GM21737 (cell line): ENCODE results near the gene LRRC45.

Source experiments
- ATAC-seq: cut with Tn5 transposase; IDR thresholded peaks from one replicate; pipeline ENCODE4 v1.9.1; 2021; ENCODE audit warnings: mild to moderate bottlenecking, moderate library complexity; ENCODE audit not compliant: unreplicated experiment

The LRRC45 gene

DNA sequence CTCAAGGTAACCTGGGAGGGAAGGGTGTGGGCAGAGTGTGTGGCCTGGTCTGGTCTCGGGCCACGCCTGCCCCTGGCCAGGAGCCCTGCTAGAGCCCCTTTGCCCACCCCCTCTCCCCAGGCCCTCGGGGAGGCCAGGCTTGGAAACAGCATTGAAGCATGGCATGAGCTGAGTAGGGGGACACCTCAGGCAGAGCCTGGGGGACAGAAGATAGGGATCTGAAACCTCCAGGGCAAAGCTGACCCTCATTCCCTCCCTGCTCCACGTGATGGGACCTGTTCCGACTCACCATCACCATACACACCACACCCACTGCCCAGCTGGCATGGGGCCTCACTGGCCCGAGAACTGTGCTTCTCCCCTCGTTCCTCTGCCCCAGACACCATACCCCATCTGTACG, 26.0 kb downstream of the LRRC45 start:
- ATAC-seq, result no peak

DNA sequence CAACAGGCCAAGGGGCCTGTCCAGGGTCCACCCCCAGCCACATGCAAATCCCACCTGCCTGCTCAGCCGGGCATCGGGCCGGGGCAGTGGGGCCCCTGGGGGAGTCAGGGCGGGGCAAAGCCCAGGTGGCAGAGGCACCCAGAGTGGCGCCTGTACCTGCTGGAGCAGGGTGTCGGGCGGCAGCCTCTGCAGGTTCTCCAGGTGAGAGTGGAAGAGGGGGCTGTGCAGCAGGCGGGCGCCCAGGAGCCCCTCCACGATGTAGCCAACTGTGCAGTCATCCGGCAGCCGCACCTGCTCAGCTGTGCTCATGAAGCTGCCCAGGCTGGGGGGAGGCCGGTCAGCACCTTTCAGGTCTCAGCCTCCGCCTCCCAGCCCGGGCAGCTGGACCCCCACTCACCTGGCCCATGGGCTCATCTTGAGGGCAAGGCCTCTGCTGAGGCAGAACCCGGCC, 26.4 kb downstream of the LRRC45 start:
- ATAC-seq, result no peak

DNA sequence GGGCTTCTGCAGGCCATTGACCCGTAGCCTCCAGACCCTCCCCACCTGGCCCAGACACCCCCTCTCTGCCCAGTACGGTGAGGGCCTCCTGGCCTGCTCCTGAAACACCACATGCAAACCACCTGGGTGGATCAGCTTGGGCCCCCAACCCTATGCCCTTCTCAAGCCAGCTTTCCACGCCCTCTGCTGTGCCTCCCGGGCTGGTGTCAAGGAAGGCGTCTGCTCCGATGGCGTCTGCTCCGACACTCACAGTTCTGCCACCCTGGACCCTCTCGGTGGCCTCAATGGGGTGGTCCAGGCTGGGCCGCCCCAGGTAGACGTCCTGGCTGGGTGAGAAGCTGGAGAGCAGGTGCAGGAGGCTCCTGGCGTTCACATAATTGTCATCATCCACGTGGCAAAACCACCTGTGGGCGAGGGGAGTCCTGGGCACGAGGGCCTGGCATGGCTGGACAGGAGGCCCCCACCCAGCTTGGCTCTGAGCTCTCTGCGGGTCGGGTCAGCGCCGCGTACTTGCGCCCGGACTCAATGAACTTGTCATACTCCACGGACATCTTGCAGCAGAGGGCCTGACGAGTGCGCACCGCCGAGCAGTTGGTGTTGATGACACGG, 27.2 kb downstream of the LRRC45 start:
- ATAC-seq, result no peak

DNA sequence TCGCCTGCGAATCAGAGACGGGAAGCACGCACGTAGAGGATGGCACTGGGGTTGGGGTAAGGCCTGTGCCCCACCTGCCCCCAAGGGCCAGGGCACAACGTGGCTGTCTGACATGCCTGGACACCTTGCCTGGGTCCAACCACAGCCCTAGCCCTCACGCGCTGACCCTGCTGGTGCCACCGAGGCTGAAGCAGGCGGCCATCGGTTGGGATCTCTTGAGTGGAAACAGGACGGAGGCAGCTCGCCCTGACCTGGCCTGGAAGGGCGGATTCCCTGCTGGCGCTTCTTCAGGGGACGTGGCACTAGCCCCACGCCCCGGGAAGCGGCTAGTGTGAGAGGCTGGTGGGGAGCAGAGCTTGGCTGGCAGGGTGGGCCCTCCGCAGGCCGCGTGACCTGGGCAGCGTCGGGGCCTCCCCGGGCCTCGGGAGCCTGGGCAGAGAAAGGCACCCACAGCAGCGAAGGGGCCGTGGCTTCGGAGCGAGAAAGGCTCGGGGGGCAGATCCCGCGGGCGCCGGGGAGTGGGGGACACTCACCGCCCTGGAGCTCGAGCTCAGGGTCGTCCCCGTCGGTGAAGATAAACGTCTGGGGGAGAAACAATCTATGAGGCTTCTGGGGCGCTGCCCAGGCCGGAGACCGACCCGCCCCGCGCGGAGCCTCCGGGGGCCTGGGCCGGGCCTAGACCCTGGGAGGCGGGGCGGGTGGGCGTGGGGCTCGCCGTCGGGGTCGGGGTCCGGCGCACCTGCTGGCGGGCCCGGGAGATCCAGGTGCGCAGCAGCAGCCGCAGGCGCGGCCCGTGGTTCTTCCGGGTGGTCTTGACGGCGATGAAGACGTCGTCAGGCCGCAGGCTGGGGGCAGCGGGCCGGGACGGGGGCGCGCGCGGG, 27.9 kb downstream of the LRRC45 start:
- ATAC-seq, result no peak

- ATAC-seq, result peak; percentile 58
These were observed 28.9 kb downstream of the LRRC45 start, which contains the start of the genes GPS1 and RFNG for GRCh38 chr17:82051776-82052637. TSS of gene GPS1 (plus strand) at chr17:82051898. CDS start at chr17:82051932, 34 bp downstream. TSS of gene RFNG (minus strand) at chr17:82051811. CDS start at chr17:82051766, 45 bp downstream.

DNA sequence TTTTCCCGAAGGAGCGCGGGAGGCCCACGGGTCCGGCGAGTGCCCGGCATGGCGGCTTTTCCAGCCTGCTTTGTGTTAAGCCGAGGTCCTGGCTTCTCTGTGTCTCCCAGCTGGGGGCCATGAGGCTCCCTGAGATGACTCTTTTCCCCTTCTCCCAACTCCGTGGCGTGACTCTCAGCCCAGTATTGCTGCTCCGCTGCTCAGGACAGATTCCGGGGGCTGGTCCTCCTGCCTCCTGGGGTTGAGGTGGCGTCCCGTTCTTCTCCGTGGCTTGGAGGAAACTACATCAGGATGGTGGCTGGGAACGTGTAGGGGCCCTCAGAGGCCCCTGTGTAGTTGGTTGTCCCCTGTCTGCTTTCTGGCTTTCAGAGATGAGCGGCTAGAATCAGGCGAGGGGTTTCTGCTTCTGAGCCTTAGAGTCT, 29.5 kb downstream of the LRRC45 start:
- ATAC-seq, result no peak

DNA sequence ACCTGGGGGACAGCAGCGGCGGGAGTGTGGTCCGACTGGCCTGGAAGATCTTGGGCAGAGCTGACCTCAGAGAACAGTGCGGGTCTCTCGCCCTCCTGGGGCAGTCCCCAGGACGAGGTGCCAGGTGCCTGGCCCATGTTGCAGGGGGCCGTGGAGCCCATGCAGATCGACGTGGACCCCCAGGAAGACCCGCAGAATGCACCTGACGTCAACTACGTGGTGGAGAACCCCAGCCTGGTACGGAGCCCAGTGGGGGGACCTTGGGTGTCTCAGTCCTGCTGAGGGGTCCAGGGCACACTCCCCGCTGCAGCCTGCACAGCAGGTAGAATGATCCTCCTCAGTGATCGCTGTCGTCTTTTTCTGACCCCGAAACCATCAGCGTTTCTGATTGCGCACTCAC, 30.0 kb downstream of the LRRC45 start:
- ATAC-seq, result no peak

- no peak for ATAC-seq
These were observed 30.6 kb downstream of the LRRC45 start for GRCh38 chr17:82053556-82054263.

- ATAC-seq, result no peak
These were observed 31.4 kb downstream of the LRRC45 start for GRCh38 chr17:82054351-82055022.

DNA sequence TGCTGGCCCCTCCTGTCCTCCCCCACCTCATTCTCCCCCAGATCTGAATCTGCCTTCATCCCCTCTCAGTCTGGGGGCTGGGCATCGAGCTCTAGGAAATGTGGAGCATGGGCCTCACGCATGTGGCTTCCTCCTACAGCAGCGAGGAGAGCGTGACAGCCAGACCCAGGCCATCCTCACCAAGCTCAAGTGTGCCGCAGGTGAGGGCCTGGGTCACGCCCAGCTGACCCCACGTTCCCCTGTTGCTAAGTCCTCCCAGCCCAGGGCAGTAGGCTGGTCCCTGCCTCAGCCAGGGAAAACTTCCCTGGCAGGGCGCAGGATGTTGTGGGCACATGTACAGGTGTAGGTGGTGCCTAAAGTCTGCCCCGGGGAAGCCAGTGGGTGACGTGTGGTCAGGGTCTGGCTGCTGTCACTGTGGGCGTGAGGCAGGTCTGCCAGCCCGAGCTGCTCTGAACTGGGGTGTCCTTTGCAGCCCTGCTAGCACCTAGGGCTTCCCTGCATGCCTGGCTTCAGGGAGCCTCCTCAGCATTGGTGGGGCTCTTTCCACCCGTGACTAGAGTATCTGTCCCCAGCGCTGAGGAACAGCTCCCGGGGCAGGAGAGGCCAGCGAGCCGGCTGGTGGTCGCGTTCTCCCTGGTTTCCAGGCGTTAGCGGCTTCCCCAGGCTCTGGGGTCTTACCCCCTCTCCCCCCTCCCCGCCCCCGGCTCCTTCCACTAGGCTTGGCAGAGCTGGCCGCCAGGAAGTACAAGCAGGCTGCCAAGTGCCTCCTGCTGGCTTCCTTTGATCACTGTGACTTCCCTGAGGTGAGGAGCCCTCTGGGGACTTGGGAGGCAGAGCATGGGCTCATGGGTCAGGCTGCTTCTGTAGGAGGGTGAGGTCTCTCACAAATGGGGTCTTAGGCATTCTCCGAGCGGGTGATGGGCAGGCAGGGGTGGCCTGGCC, 32.2 kb downstream of the LRRC45 start:
- no peak for ATAC-seq

DNA sequence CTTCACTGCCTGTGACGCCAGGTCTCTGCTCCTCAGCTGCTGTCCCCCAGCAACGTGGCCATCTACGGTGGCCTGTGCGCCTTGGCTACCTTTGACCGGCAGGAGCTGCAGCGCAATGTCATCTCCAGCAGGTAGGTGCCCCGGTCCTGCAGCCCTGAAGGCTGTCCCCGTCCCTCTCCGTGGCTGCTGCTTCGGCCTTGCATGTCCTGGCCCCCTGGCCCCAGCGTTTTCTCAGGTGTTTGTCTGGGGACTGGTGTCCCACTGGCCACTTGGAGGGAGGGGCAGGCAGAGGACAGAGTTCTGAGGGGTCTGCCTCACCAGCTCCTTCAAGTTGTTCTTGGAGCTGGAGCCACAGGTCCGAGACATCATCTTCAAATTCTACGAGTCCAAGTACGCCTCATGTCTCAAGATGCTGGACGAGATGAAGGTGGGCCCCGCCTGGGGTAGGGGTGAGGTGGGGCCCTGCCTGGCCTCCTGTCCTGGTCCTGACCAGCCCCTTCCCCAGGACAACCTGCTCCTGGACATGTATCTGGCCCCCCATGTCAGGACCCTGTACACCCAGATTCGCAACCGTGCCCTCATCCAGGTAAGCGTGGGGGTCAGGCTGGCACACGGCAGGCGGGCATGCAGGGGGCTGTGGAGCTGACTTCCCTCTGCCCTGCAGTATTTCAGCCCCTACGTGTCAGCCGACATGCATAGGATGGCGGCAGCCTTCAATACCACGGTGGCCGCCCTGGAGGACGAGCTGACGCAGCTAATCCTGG, 33.0 kb downstream of the LRRC45 start:
- ATAC-seq, result no peak

- ATAC-seq, result no peak
These were observed 33.9 kb downstream of the LRRC45 start for GRCh38 chr17:82056729-82057621.

GRCh38 chr17:82058230-82058854, 35.2 kb downstream of the LRRC45 start:
- ATAC-seq, result no peak

DNA sequence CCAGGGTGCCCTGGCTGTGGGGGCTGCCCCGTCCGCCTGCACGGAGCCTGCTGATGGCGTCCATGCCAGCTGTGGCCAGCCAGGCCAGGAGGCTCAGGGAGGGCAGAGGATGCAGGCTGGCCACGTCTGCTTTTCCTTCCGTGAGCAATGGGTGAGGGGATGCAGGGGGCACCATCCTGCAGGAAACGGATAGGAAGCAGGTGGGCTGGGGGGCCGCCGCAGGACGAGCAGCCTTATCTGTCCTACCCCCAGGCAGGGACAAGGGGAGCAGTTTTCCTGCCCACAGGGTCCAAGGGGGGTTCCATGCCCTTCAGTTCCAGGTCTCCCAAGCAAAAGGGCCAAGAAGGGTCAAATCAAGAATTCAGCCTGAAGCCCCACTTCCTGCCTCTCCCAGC, 35.7 kb downstream of the LRRC45 start:
- no peak for ATAC-seq

DNA sequence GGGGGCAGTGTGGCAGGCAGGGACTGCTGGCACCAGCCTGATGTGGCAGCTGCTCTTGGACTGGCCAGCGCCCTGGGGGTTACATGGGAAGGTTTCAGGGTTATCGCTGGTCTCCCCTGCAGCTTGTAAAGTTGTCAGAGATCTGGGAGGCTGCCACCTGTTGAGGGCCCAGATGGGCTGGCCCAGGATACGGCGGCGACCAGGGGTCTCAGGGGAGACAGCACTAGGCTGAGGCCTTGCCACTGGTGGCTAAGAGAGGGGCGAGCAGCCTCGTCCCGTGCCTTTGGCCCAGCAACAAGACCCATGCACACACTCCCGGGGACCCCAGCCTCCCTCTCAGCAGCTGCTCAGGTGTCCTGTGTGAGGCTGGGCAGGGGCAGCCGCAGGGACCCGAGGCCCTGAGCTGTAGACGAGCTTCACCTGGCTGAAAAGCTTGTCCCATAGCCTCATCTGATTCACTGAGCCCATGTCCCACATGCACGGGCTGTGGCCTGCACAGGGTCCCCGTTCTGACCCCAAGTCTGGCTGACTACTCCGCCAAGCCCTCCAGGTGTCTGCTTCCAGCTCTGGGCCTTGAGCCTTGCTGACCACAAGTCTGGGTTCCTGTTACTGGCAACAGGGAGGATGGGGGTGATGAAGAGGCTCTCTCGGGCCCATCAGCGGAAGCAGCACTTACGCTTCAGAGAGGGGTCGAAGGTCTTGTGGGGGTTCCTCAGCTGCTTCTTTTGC, 36.3 kb downstream of the LRRC45 start:
- ATAC-seq, result no peak

- no peak for ATAC-seq
These were observed 36.9 kb downstream of the LRRC45 start for GRCh38 chr17:82060001-82060380.
